ENCODE measurements around the gene SLC6A12.

DNA sequence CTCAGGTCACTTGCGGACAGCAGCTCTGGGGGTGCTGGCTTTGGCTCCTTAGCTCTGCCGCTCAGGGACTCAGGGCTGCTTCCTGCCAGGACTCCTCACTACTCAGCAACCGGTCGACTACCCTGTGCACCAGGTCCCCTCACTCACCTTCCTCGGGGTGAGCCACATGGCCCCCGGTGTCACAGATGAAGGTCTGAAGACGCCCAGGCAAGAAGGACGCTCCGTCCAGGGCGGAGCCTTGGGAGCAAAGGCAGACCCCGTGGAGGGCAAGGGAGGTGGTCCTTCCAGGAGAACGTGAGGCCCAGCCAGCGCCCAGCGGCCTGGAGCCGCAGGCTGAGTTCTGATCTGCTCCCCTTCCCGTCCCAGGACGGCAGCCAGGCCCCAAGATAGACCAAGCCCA lies 32.0 kb downstream of the SLC6A12 start:
- TF ChIP-seq EZH2phosphoT487 (IDR thresholded peaks at IDR 0.05; ENCODE audit: borderline replicate concordance, low read length) (no peak), EZH2 (IDR thresholded peaks at IDR 0.05; ENCODE audit: low read length, unreplicated experiment) (no peak)
- TF ChIP-seq, protein P1, sequence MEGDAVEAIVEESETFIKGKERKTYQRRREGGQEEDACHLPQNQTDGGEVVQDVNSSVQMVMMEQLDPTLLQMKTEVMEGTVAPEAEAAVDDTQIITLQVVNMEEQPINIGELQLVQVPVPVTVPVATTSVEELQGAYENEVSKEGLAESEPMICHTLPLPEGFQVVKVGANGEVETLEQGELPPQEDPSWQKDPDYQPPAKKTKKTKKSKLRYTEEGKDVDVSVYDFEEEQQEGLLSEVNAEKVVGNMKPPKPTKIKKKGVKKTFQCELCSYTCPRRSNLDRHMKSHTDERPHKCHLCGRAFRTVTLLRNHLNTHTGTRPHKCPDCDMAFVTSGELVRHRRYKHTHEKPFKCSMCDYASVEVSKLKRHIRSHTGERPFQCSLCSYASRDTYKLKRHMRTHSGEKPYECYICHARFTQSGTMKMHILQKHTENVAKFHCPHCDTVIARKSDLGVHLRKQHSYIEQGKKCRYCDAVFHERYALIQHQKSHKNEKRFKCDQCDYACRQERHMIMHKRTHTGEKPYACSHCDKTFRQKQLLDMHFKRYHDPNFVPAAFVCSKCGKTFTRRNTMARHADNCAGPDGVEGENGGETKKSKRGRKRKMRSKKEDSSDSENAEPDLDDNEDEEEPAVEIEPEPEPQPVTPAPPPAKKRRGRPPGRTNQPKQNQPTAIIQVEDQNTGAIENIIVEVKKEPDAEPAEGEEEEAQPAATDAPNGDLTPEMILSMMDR (conservative IDR thresholded peaks at IDR 0.05; ENCODE audit: low read depth, low read length), result no peak
